Measurements from ENCODE around the gene FAR1. TPM values are rescaled to one million over a fixed set of nuclear protein-coding genes. Genes with fewer than 3 reads are reported as not detected.
"Not testable (repeated sequence)": the region's sequence is repeated elsewhere in the genome, so short reads cannot be mapped to it uniquely, and the experiment has no call there.

The FAR1 gene
- polyA plus RNA-seq, 4 donors = 19.7 to 56.3 (median 31.7) TPM

DNA sequence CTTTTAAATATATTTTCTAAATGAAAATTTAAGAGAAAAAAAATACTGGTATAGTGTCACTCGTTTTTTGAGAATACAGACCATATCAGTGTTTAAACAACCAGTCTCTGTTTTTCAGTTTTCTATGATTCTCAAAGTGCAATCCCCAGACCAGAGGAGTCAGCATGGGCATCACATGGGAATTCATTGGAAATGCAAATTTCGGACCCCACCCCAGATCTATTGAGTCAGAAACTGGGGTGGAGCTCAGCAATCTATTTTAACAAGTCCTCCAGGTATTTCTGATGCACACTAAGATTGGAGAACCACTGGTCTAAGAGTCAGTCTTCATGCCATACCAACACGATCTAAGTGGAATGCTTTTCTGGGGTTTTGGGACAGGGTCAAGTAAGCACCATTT is 66.1 kb downstream of the FAR1 start:
- H3K27me3 ChIP-seq (ENCODE audit: control insufficient read depth in 3 of 3, insufficient read depth in 3 of 3, low read length in 3 of 3) = no peaks in the 10 kb centered on the region
- WGBS, 3 donors = 93 to 98% (median 95%) methylated on average over 3 of the region's 3 CpGs
- DNase-seq (no peak), FAIRE-seq (no peak)
- no peak overlapping the region for H3K27ac ChIP-seq (ENCODE audit: low read depth in 1 of 3, low read length in 2 of 3)
- H3K9me3 ChIP-seq (ENCODE audit: control insufficient read depth in 2 of 2, insufficient read depth in 1 of 2, low read depth in 1 of 2, low read length in 1 of 2) = no peaks in the 10 kb centered on the region
- no peaks in the 10 kb centered on the region for H3K4me1 ChIP-seq (ENCODE audit: control insufficient read depth in 3 of 3, insufficient read depth in 2 of 3, low read depth in 1 of 3, low read length in 2 of 3)
- no peak overlapping the region for H3K4me3 ChIP-seq (ENCODE audit: low read depth in 1 of 3, low read length in 3 of 3)
- no peaks in the 10 kb centered on the region for H3K36me3 ChIP-seq (ENCODE audit: control insufficient read depth in 3 of 3, insufficient read depth in 2 of 3, low read depth in 1 of 3, low read length in 3 of 3)

GRCh38 chr11:13745165-13745564 is 76.7 kb downstream of the FAR1 start:
- Histone ChIP-seq H3K4me3 (ENCODE audit: low read depth in 1 of 3, low read length in 3 of 3) (no peak overlapping the region), H3K27ac (ENCODE audit: low read depth in 1 of 3, low read length in 2 of 3) (no peak overlapping the region), H3K36me3 (ENCODE audit: control insufficient read depth in 3 of 3, insufficient read depth in 2 of 3, low read depth in 1 of 3, low read length in 3 of 3) (no peaks in the 10 kb centered on the region), H3K4me1 (ENCODE audit: control insufficient read depth in 3 of 3, insufficient read depth in 2 of 3, low read depth in 1 of 3, low read length in 2 of 3) (no peaks in the 10 kb centered on the region), H3K27me3 (ENCODE audit: control insufficient read depth in 3 of 3, insufficient read depth in 3 of 3, low read length in 3 of 3) (no peaks in the 10 kb centered on the region), H3K9me3 (ENCODE audit: control insufficient read depth in 2 of 2, insufficient read depth in 1 of 2, low read depth in 1 of 2, low read length in 1 of 2) (no peaks in the 10 kb centered on the region)
- WGBS, 3 donors = 49 to 76% (median 64%) methylated on average over 2 of the region's 2 CpGs
- FAIRE-seq = no peak
- DNase-seq = no peak

DNA sequence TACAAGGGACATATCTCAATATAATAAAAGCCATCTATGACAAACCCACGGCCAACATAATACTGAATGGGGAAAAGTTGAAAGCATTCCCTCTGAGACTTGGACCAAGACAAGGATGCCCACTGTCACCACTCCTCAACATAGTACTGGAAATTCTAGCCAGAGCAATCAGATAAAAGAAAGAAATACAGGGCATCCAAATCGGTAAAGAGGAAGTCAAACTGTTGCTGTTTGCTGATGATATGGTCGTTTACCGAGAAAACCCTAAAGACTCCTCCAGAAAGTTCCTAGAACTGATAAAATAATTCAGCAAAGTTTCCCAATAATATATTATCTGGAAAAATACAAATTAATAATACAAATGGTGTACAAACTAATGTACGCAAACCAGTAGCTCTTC is 84.8 kb downstream of the FAR1 start:
- H3K4me1 ChIP-seq (ENCODE audit: control insufficient read depth in 3 of 3, insufficient read depth in 2 of 3, low read depth in 1 of 3, low read length in 2 of 3); H3K36me3 ChIP-seq (ENCODE audit: control insufficient read depth in 3 of 3, insufficient read depth in 2 of 3, low read depth in 1 of 3, low read length in 3 of 3); DNase-seq; H3K9me3 ChIP-seq (ENCODE audit: control insufficient read depth in 2 of 2, insufficient read depth in 1 of 2, low read depth in 1 of 2, low read length in 1 of 2); FAIRE-seq; H3K4me3 ChIP-seq (ENCODE audit: low read depth in 1 of 3, low read length in 3 of 3); H3K27me3 ChIP-seq (ENCODE audit: control insufficient read depth in 3 of 3, insufficient read depth in 3 of 3, low read length in 3 of 3); H3K27ac ChIP-seq (ENCODE audit: low read depth in 1 of 3, low read length in 2 of 3): not testable (repeated sequence)
- 78 to 83% (median 81%) methylated on average over 5 of the region's 5 CpGs for WGBS, 3 donors

GRCh38 chr11:13759050-13759449 is 90.6 kb downstream of the FAR1 start:
- FAIRE-seq = no peak
- Histone ChIP-seq H3K9me3 (ENCODE audit: control insufficient read depth in 2 of 2, insufficient read depth in 1 of 2, low read depth in 1 of 2, low read length in 1 of 2) (no peaks in the 10 kb centered on the region), H3K4me1 (ENCODE audit: control insufficient read depth in 3 of 3, insufficient read depth in 2 of 3, low read depth in 1 of 3, low read length in 2 of 3) (no peaks in the 10 kb centered on the region), H3K36me3 (ENCODE audit: control insufficient read depth in 3 of 3, insufficient read depth in 2 of 3, low read depth in 1 of 3, low read length in 3 of 3) (no peaks in the 10 kb centered on the region), H3K27me3 (ENCODE audit: control insufficient read depth in 3 of 3, insufficient read depth in 3 of 3, low read length in 3 of 3) (no peaks in the 10 kb centered on the region), H3K4me3 (ENCODE audit: low read depth in 1 of 3, low read length in 3 of 3) (no peak overlapping the region), H3K27ac (ENCODE audit: low read depth in 1 of 3, low read length in 2 of 3) (no peak overlapping the region)
- 90 to 93% (median 90%) methylated on average over 9 of the region's 9 CpGs for WGBS, 3 donors
- DNase-seq = no peak

DNA sequence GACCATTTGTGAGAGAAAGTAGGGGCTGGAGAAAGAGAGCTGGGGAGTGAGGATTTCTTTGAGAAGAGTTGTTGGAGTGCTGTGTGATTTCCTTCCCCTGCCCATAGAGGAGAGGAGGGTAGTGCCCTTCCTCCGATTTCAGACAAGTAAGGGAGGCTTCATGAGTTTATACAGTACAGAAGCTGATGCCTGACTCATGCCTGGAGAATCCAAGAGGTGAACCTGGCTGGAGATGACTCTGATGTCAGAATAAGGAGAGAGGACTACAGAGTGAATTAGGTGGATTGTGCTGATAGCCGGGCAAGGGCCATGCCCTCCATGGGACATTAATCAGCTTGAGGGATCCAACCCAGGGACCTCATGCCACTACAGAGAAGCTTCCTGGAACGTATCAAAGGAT is 91.6 kb downstream of the FAR1 start:
- no peaks in the 10 kb centered on the region for H3K9me3 ChIP-seq (ENCODE audit: control insufficient read depth in 2 of 2, insufficient read depth in 1 of 2, low read depth in 1 of 2, low read length in 1 of 2)
- H3K4me3 ChIP-seq (ENCODE audit: low read depth in 1 of 3, low read length in 3 of 3) = no peak overlapping the region
- no peaks in the 10 kb centered on the region for H3K27me3 ChIP-seq (ENCODE audit: control insufficient read depth in 3 of 3, insufficient read depth in 3 of 3, low read length in 3 of 3)
- FAIRE-seq (no peak), DNase-seq (no peak)
- no peaks in the 10 kb centered on the region for H3K4me1 ChIP-seq (ENCODE audit: control insufficient read depth in 3 of 3, insufficient read depth in 2 of 3, low read depth in 1 of 3, low read length in 2 of 3)
- no peak overlapping the region for H3K27ac ChIP-seq (ENCODE audit: low read depth in 1 of 3, low read length in 2 of 3)
- WGBS, 3 donors = 78 to 88% (median 83%) methylated on average over 3 of the region's 3 CpGs
- H3K36me3 ChIP-seq (ENCODE audit: control insufficient read depth in 3 of 3, insufficient read depth in 2 of 3, low read depth in 1 of 3, low read length in 3 of 3) = no peaks in the 10 kb centered on the region

DNA sequence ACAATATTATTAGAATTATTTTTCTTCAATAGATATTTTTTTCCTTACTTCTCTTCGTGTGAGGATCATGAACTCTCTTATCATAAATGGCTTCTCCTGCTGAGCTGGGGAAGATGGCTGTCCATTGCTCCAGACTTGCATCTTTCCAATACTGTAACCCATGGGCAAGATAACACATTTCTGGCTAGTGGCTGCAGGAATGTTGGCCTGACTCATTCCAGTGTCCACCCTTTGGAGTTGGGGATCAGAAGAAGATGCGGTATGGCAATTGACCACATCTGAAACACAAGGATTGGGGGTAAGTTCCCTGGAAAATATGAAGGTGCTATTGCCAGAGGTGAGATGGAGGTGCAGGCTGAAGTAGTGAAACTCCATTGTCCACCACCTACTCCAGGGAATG is 92.8 kb downstream of the FAR1 start:
- DNase-seq (no peak), FAIRE-seq (no peak)
- 80 to 84% (median 83%) methylated on average over 2 of the region's 2 CpGs for WGBS, 3 donors
- no peaks in the 10 kb centered on the region for H3K36me3 ChIP-seq (ENCODE audit: control insufficient read depth in 3 of 3, insufficient read depth in 2 of 3, low read depth in 1 of 3, low read length in 3 of 3)
- H3K27me3 ChIP-seq (ENCODE audit: control insufficient read depth in 3 of 3, insufficient read depth in 3 of 3, low read length in 3 of 3) = no peaks in the 10 kb centered on the region
- H3K4me3 ChIP-seq (ENCODE audit: low read depth in 1 of 3, low read length in 3 of 3) = no peak overlapping the region
- no peaks in the 10 kb centered on the region for H3K4me1 ChIP-seq (ENCODE audit: control insufficient read depth in 3 of 3, insufficient read depth in 2 of 3, low read depth in 1 of 3, low read length in 2 of 3)
- no peak overlapping the region for H3K27ac ChIP-seq (ENCODE audit: low read depth in 1 of 3, low read length in 2 of 3)
- H3K9me3 ChIP-seq (ENCODE audit: control insufficient read depth in 2 of 2, insufficient read depth in 1 of 2, low read depth in 1 of 2, low read length in 1 of 2) = no peaks in the 10 kb centered on the region

- Histone ChIP-seq H3K4me3 (ENCODE audit: low read depth in 1 of 3, low read length in 3 of 3) (no peak overlapping the region), H3K9me3 (ENCODE audit: control insufficient read depth in 2 of 2, insufficient read depth in 1 of 2, low read depth in 1 of 2, low read length in 1 of 2) (no peaks in the 10 kb centered on the region), H3K27me3 (ENCODE audit: control insufficient read depth in 3 of 3, insufficient read depth in 3 of 3, low read length in 3 of 3) (no peaks in the 10 kb centered on the region), H3K36me3 (ENCODE audit: control insufficient read depth in 3 of 3, insufficient read depth in 2 of 3, low read depth in 1 of 3, low read length in 3 of 3) (no peaks in the 10 kb centered on the region), H3K4me1 (ENCODE audit: control insufficient read depth in 3 of 3, insufficient read depth in 2 of 3, low read depth in 1 of 3, low read length in 2 of 3) (no peaks in the 10 kb centered on the region), H3K27ac (ENCODE audit: low read depth in 1 of 3, low read length in 2 of 3) (no peak overlapping the region)
- DNase-seq (no peak), FAIRE-seq (no peak)
- 78 to 95% (median 88%) methylated on average over 2 of the region's 2 CpGs for WGBS, 3 donors
Observed at GRCh38 chr11:13761716-13762115, 93.2 kb downstream of the FAR1 start.

- WGBS, 3 donors = 75 to 86% (median 78%) methylated on average over 4 of the region's 4 CpGs
- FAIRE-seq (no peak), DNase-seq (no peak)
- no peaks in the 10 kb centered on the region for H3K4me1 ChIP-seq (ENCODE audit: control insufficient read depth in 3 of 3, insufficient read depth in 2 of 3, low read depth in 1 of 3, low read length in 2 of 3)
- no peaks in the 10 kb centered on the region for H3K36me3 ChIP-seq (ENCODE audit: control insufficient read depth in 3 of 3, insufficient read depth in 2 of 3, low read depth in 1 of 3, low read length in 3 of 3)
- H3K9me3 ChIP-seq (ENCODE audit: control insufficient read depth in 2 of 2, insufficient read depth in 1 of 2, low read depth in 1 of 2, low read length in 1 of 2) = no peaks in the 10 kb centered on the region
- no peaks in the 10 kb centered on the region for H3K27me3 ChIP-seq (ENCODE audit: control insufficient read depth in 3 of 3, insufficient read depth in 3 of 3, low read length in 3 of 3)
- no peak overlapping the region for H3K4me3 ChIP-seq (ENCODE audit: low read depth in 1 of 3, low read length in 3 of 3)
- no peak overlapping the region for H3K27ac ChIP-seq (ENCODE audit: low read depth in 1 of 3, low read length in 2 of 3)
Observed at GRCh38 chr11:13762718-13763117, 94.2 kb downstream of the FAR1 start.

DNA sequence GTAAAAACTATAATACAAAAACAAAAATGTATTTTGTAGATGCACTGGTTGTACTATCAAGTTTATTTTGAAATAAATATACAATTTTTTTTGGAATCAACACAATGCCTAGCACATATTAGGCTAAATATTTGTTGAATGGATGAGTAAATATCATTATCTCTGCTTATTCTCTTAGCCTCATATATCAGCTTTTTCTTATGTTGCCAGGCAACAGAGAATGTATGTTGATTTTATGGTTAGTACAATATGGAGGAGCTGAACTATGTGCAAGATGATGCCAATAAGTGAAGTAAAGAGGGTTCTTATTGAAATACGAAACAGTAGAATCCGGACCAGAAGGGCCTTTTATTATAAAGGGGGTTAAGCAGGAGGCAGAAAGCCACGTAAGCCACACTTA is 94.9 kb downstream of the FAR1 start:
- no peak for FAIRE-seq
- Histone ChIP-seq H3K9me3 (ENCODE audit: control insufficient read depth in 2 of 2, insufficient read depth in 1 of 2, low read depth in 1 of 2, low read length in 1 of 2) (peaks cover 0 to 6% of the 10 kb centered on the region in 2 donors), H3K27me3 (ENCODE audit: control insufficient read depth in 3 of 3, insufficient read depth in 3 of 3, low read length in 3 of 3) (no peaks in the 10 kb centered on the region), H3K27ac (ENCODE audit: low read depth in 1 of 3, low read length in 2 of 3) (no peak overlapping the region), H3K36me3 (ENCODE audit: control insufficient read depth in 3 of 3, insufficient read depth in 2 of 3, low read depth in 1 of 3, low read length in 3 of 3) (no peaks in the 10 kb centered on the region), H3K4me1 (ENCODE audit: control insufficient read depth in 3 of 3, insufficient read depth in 2 of 3, low read depth in 1 of 3, low read length in 2 of 3) (no peaks in the 10 kb centered on the region), H3K4me3 (ENCODE audit: low read depth in 1 of 3, low read length in 3 of 3) (no peak overlapping the region)
- WGBS, 3 donors = 87 to 90% (median 87%) methylated on average over 3 of the region's 3 CpGs
- no peak for DNase-seq

Measured in small intestine (tissue), 7 donors.